Adipose tissue (tissue), 3 donors: ENCODE data around the gene TAX1BP1. TPM values are rescaled to one million over a fixed set of nuclear protein-coding genes. Genes with fewer than 3 reads are reported as not detected.

Experiments
- H3K27ac ChIP-seq: one replicate; pipeline ENCODE4 v1.5.1; 2013; ENCODE audit warnings: low read depth, low read length
- WGBS, 3 donors: extraction: QIAGEN DNeasy Blood & Tissue Kit; methylation state at CpG; one replicate each; pipeline ENCODE4 v1.1.7; 2013; 5-methylcytosine and 5-hydroxymethylcytosine counted together
- polyA plus RNA-seq, 3 donors: library from polyadenylated mRNA; stranded (reverse); fragments of 200-250 nt; gene quantifications; one replicate each; pipeline ENCODE4 v1.2.3, GENCODE V29; 2013
- donor health status: healthy with polysubstance abuse.
- donor health status: Bipolar disorder and iron deficiency.
- donor health status: healthy.

Gene TAX1BP1
- polyA plus RNA-seq, 3 donors: 37.0 to 52.2 (median 51.7) TPM

- WGBS, 3 donors: 95 to 99% (median 95%) methylated on average over 11 of the region's 11 CpGs
- H3K27ac ChIP-seq: no peak overlapping the region
Measured at GRCh38 chr7:27765841-27766240, 25.9 kb downstream of the TAX1BP1 start.

DNA sequence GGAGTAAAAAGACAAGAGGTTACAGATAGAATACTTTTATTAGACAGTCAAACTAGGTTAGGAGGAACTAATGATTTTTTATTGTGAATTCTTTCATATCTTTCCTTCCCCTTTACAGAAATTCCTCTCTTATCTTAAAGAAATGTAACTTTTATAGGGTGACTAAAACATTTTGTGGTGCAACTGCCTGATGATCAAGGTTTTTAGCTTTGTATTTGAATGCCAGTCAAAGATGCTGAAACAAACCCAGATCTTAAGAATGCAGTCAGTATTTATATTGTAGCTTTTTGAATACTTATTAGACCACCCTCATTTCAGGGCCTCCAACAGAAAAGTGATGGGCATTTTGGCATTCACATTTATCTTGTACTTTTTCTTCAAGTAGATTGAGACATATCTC is 27.4 kb downstream of the TAX1BP1 start:
- H3K27ac ChIP-seq: no peak overlapping the region

GRCh38 chr7:27771111-27771510 is 31.1 kb downstream of the TAX1BP1 start:
- H3K27ac ChIP-seq: no peak overlapping the region
- WGBS, 3 donors: 97 to 100% (median 98%) methylated on average over 2 of the region's 2 CpGs

DNA sequence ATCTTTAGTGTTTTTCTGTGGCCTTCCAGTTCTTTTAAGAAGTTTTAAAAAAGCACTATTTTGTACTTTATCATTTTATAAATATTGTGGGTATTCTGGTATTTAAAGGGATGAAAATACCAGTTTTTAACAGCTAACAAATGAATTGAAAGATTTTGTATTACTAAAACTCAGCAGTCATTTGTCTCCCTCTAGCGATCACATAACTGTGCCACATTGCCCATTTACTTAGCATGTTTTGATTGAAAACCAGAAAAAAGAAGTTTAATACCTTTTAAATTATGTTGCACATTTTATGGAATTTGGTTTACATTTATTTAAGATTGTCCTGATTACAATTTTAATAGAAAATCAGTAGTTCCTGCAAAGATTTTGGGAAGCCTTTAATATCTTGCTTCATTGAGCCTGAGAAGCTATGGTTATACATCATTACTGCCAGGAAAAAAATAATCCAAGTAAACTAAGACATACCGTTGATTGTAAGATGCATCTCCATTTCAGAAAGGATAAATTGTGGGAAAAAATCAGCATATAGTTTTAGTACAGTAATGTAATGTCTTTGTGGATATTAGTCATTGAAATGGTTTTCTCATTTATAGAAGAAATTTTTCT is 34.9 kb downstream of the TAX1BP1 start:
- 30 to 49% (median 44%) methylated on average over 2 of the region's 2 CpGs for WGBS, 3 donors

DNA sequence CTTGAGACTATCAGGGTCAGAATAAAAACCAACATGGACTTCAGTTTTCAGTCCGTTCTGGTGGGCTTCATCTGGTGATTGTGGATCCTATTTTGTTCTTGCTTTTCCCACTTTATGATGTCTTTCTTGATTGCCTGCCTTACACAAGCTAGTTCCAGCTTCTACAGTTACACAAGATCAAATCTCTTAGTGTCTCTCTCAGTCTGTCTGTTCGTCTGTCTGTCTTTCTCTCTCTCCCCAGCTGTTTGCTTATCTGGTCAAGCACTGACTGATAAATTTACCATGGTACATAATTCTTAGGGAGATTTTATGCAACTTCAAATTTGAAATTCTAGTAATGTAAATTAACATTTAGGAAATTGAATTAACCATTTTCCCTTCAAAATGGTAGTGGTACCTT is 35.8 kb downstream of the TAX1BP1 start:
- 70 to 87% (median 72%) methylated on average over 2 of the region's 2 CpGs for WGBS, 3 donors
- H3K27ac ChIP-seq: no peak overlapping the region

More for the DNA sequence above, 34.9 kb downstream of the TAX1BP1 start:
- no peak overlapping the region for H3K27ac ChIP-seq

DNA sequence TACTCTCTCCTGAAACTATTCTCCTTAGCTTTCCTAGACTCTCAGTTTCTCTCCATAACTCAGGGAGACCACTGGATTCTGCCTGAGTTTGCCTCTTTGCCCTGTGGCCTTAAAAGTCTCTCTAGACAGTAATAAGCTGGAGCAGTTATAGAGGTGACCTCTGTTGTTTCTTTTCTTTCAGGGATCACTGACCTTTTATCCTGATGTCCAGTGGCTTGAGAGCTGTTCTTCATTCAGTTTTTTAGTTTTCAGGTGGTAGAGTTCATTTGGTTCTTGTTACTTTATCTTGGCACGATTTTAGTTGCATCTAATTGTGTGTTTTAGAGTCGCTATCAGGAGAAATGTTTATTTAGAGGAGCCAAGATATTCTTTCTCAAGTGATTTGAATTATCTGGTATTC is 37.7 kb downstream of the TAX1BP1 start:
- no peak overlapping the region for H3K27ac ChIP-seq

GRCh38 chr7:27779873-27780272 is 39.9 kb downstream of the TAX1BP1 start:
- no peak overlapping the region for H3K27ac ChIP-seq

More for the DNA sequence above, 37.7 kb downstream of the TAX1BP1 start:
- 63 to 92% (median 87%) methylated on average over 2 of the region's 2 CpGs for WGBS, 3 donors

GRCh38 chr7:27781188-27781587 is 41.2 kb downstream of the TAX1BP1 start:
- WGBS, 3 donors: 84 to 87% (median 87%) methylated on average over 2 of the region's 2 CpGs
- H3K27ac ChIP-seq: no peak overlapping the region

- H3K27ac ChIP-seq: no peak overlapping the region
- WGBS, 3 donors: 42 to 54% (median 49%) methylated on average over 2 of the region's 2 CpGs
Measured at GRCh38 chr7:27782849-27783248, 42.9 kb downstream of the TAX1BP1 start.

- 56 to 63% (median 58%) methylated on average over 6 of the region's 6 CpGs for WGBS, 3 donors
- H3K27ac ChIP-seq: no peak overlapping the region
Measured at GRCh38 chr7:27784399-27785053, 44.6 kb downstream of the TAX1BP1 start.

DNA sequence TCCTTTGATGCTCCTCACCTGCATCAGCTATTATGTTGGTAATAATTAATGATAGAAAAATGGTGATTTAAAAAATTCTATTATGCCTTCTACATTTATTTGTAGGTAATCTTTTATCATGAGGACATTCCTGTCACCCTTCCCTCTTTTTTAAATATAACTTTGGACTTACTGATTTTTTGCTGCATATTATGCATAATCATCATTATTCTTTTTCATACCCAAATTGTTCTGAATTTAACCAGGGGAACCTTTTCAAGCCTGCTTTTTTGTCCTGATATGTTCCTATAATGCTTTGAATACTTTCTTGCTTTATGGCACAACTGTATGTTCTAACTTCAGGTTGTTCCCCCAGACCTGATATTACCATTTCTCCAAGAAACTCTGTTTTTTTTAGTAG is 48.5 kb downstream of the TAX1BP1 start:
- H3K27ac ChIP-seq: no peak overlapping the region

DNA sequence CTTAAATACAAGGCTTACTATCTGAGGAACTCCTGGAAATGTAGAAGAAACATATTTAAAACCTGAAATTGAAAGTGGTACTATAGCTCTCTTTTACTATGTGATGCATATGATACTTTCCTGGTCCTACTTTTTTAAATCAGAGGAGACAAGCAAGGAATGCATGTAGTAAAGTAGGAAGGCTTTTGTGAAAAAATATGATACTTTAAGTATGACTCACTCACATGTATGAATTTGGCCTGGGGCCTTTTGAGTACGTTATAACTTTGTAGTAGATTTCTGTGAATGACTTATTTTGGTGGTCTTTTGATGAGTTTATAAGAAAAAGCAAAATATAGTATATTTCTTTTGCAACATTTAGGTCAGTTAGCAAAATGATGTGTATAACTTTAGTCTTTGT is 53.8 kb downstream of the TAX1BP1 start:
- H3K27ac ChIP-seq: no peak overlapping the region
- 68 to 78% (median 73%) methylated on average over 1 of the region's 1 CpG for WGBS, 3 donors

GRCh38 chr7:27795977-27796376 is 56.0 kb downstream of the TAX1BP1 start:
- 96 to 100% (median 97%) methylated on average over 1 of the region's 1 CpG for WGBS, 3 donors
- H3K27ac ChIP-seq: no peak overlapping the region

DNA sequence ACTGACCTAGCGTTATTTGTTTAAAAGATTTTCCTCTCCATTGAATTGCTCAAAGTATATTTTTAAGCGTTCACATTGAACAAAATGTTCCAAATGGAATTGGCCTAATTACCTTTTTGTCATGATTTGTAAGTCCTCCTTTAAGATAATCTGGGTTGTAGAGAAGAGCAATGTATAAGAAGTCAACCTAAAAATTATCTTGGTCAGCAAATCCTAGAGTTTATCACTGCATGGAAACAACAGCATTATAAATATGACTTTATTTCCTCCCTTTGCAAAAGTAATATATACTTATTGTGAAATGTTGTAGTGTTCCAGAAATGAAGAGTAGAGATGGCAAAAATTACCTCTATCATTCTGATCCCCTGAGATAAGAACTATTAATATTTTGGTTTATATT is 59.2 kb downstream of the TAX1BP1 start:
- 98 to 99% (median 98%) methylated on average over 2 of the region's 2 CpGs for WGBS, 3 donors
- no peak overlapping the region for H3K27ac ChIP-seq

GRCh38 chr7:27802999-27803398 is 63.0 kb downstream of the TAX1BP1 start:
- 65 to 84% (median 75%) methylated on average over 2 of the region's 2 CpGs for WGBS, 3 donors
- no peak overlapping the region for H3K27ac ChIP-seq

GRCh38 chr7:27804139-27804538 is 64.2 kb downstream of the TAX1BP1 start:
- 71 to 88% (median 83%) methylated on average over 3 of the region's 3 CpGs for WGBS, 3 donors

GRCh38 chr7:27808626-27809025 is 68.7 kb downstream of the TAX1BP1 start:
- H3K27ac ChIP-seq: no peak overlapping the region
- WGBS, 3 donors: 83 to 96% (median 87%) methylated on average over 2 of the region's 2 CpGs

More at GRCh38 chr7:27804139-27804538, 64.2 kb downstream of the TAX1BP1 start:
- no peak overlapping the region for H3K27ac ChIP-seq

GRCh38 chr7:27810186-27810585 is 70.2 kb downstream of the TAX1BP1 start:
- H3K27ac ChIP-seq: no peak overlapping the region
- 78 to 95% (median 82%) methylated on average over 4 of the region's 4 CpGs for WGBS, 3 donors

DNA sequence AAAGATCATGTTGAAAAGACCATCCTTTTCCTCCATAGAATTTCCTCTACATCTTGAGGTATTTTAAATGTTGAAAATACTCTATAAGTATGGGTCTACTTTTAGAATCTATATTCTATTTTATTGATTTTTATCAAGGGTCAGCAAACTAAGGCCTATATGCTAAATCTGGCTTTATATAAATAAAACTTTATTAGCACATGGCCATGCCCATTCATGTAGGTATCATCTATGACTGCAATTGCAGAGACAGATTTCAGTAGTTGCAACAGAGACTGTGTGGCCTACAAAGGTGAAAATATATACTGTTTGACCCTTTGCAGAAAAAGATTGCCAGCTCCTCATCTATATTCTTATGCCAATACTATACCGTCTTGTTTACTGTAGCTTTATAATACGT is 72.7 kb downstream of the TAX1BP1 start:
- no peak overlapping the region for H3K27ac ChIP-seq
- WGBS, 3 donors: 77 to 87% (median 80%) methylated on average over 2 of the region's 2 CpGs

GRCh38 chr7:27822245-27822644 is 82.3 kb downstream of the TAX1BP1 start:
- WGBS, 3 donors: 77 to 86% (median 78%) methylated on average over 2 of the region's 2 CpGs

More at GRCh38 chr7:27822245-27822644, 82.3 kb downstream of the TAX1BP1 start:
- no peak overlapping the region for H3K27ac ChIP-seq
